AG09309 (cell line): ENCODE data around the gene CSRP1.
"Not testable (repeated sequence)": the region's sequence is repeated elsewhere in the genome, so short reads cannot be mapped to it uniquely, and the experiment has no call there.

Source experiments
- DNase-seq: peaks from one replicate; pipeline ENCODE4 v3.0.0-alpha.2; 2010; ENCODE audit warnings: low read depth
- H3K4me3 ChIP-seq: 2 replicates; pipeline ENCODE4 v1.5.1; 2011; ENCODE audit warnings: mild to moderate bottlenecking, low read depth, low read length, moderate library complexity; ENCODE audit not compliant: control insufficient read depth
- TF ChIP-seq, protein P1 (sequence below): IDR thresholded peaks from 2 replicates; pipeline ENCODE4 v1.5.1; 2011; ENCODE audit warnings: mild to moderate bottlenecking, low read depth, low read length, inconsistent platforms; ENCODE audit not compliant: insufficient read depth, control insufficient read depth; ENCODE audit errors: missing control alignments

The CSRP1 gene

GRCh38 chr1:201497935-201498509 is 8.9 kb downstream of the CSRP1 start:
- no peak overlapping the region for H3K4me3 ChIP-seq
- TF ChIP-seq, protein P1, sequence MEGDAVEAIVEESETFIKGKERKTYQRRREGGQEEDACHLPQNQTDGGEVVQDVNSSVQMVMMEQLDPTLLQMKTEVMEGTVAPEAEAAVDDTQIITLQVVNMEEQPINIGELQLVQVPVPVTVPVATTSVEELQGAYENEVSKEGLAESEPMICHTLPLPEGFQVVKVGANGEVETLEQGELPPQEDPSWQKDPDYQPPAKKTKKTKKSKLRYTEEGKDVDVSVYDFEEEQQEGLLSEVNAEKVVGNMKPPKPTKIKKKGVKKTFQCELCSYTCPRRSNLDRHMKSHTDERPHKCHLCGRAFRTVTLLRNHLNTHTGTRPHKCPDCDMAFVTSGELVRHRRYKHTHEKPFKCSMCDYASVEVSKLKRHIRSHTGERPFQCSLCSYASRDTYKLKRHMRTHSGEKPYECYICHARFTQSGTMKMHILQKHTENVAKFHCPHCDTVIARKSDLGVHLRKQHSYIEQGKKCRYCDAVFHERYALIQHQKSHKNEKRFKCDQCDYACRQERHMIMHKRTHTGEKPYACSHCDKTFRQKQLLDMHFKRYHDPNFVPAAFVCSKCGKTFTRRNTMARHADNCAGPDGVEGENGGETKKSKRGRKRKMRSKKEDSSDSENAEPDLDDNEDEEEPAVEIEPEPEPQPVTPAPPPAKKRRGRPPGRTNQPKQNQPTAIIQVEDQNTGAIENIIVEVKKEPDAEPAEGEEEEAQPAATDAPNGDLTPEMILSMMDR = no peak
- DNase-seq = no peak

DNA sequence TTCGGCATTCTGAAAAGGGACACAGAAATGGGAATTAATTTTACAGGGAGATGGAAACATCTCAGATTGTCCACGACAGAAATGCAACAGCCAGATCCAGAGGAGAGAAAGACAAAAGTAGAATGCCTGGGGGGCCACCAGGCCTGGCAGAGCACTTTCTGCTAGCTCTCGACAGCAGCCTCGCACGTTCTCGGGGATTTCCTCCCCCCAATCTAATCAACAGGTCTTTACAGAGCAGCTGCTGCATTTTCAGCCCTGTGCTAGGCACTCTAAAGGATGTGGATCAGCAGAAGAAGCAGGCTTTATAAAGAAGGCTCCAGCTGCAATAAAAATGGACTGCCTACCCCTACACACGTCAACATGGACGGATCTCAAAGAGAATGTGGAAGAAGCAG is 10.6 kb downstream of the CSRP1 start:
- H3K4me3 ChIP-seq = no peak overlapping the region
- no peak for DNase-seq
- TF ChIP-seq, protein P1 = no peak

DNA sequence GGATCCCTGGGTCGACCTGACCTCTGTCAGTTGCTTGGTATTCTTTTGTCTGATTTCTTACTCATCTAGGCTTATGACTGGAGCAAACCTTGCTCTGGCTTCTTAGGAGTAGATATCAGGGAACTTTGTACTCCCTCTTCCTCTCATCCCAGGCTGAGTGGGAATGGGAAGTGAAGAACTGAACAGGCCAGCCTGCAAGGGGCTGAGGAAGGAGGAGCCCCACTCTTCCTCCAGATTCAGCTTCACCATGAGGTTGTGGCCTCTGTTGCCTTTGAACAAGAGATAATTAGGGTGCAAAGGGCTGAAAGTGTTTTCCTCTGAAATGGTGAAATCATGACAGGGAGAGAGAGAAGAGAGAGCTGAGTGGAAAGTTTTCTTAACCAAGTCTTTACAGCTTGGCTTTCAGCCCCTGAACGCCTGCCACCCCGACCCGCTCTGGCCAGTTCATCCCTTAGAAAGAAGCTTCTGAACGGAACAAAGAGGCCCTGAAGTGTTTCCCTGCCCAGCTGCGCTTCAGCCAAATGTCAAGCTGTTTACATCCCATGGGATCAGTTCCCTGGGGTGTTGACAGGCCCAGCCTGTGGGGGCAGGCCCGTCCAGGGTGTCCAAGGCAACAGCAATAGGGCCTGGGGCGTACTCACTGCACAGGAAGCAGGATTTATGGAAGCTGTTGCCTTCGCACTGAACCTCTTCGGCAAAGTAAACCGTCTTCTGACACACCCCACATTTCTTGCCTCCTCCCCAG is 11.2 kb downstream of the CSRP1 start:
- no peak for DNase-seq
- H3K4me3 ChIP-seq = no peak overlapping the region
- TF ChIP-seq, protein P1 = no peak

- no peak overlapping the region for H3K4me3 ChIP-seq
- DNase-seq = no peak
- TF ChIP-seq, protein P1 = no peak
Measured at GRCh38 chr1:201493757-201494617, 12.9 kb downstream of the CSRP1 start.

GRCh38 chr1:201493026-201493656 is 13.8 kb downstream of the CSRP1 start:
- DNase-seq, H3K4me3 ChIP-seq: not testable (repeated sequence)

DNA sequence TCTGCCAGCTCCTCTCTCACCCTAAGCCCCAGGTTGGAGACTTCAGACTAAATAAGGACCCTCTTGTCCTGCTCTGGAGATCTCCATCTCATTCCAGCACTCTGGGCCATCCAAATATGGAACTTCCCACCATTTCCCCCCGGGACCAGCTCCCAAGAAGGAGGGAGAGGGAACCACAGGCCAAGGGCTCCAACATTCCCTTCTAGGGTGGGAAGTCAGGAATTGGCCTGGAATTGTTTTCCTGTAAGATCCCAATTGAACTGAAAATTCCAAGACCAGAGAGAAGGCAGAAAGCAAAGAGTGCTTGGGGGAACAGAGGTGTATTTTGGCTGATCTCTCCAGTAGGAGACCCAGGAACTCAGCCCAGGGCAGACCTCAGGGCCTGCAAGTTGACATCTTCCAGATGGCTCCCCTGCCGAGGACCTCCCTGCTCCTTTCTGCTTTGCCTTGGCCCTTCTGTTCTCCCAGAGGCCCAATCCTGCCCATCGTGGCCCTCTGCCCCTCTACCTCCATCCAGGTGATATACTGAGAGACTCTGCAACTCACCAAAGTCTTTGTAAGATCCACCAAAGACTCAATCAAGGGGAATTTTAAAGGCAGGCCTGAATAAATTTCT is 14.9 kb downstream of the CSRP1 start:
- DNase-seq = no peak
- TF ChIP-seq, protein P1 = no peak
- no peak overlapping the region for H3K4me3 ChIP-seq
